ENCODE measurements around the gene ZNF423.

DNA sequence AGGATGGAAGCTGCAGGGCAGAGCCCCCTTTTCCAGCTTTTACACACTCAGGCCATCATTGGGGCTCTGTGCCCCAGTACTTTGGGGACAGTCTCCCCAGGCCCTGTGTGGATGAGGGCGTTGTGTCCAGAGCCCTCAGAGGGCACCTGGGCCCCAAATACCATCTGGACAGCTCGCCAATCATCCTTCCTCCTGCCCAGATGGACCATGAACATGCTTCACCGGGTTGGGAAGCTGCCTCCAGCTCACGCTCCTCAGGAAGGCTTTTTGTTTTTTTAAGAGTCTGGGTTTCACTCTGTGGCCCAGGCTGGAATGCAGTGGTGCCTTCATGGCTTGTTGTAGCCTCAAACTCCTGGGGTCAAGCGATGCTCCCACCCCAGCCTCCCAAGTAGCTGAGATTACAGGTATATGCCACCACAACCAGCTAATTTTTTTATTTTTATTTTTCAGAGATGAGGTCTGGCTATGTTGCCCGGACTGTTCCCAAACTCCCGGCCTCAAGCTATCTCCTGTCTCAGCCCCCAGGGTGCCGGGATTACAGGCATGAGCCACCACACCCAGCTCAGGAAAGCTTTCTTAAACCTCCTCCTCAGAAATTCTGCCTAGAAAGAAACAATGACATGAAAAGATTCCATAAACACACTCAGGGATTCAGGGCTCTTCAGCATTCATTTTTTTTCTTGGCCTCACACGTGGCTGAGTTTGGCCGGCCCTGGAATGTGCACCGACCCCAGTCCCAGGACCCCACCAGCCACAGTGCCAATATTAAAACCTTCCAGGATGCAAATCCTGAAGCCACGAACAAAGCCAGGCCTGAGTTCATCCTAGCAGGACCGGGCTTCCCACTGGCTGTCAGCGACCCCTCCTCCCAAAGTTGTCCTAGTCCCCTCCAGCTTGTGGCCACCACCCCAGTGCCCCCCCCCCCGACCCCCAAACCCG, 27.4 kb upstream of the ZNF423 start:
- TF ChIP-seq, protein P1, sequence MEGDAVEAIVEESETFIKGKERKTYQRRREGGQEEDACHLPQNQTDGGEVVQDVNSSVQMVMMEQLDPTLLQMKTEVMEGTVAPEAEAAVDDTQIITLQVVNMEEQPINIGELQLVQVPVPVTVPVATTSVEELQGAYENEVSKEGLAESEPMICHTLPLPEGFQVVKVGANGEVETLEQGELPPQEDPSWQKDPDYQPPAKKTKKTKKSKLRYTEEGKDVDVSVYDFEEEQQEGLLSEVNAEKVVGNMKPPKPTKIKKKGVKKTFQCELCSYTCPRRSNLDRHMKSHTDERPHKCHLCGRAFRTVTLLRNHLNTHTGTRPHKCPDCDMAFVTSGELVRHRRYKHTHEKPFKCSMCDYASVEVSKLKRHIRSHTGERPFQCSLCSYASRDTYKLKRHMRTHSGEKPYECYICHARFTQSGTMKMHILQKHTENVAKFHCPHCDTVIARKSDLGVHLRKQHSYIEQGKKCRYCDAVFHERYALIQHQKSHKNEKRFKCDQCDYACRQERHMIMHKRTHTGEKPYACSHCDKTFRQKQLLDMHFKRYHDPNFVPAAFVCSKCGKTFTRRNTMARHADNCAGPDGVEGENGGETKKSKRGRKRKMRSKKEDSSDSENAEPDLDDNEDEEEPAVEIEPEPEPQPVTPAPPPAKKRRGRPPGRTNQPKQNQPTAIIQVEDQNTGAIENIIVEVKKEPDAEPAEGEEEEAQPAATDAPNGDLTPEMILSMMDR (IDR thresholded peaks at IDR 0.05; ENCODE audit: low read length) = no peak
- TF ChIP-seq EZH2 (IDR thresholded peaks at IDR 0.05; ENCODE audit: borderline replicate concordance, low read length) = no peak
